Fibroblast of skin of abdomen (primary cell): ENCODE measurements around the gene CFAP157.
"Not testable (repeated sequence)": the region's sequence is repeated elsewhere in the genome, so short reads cannot be mapped to it uniquely, and the experiment has no call there.

Source experiments
- DNase-seq: peaks from one replicate; pipeline ENCODE4 v3.0.0-alpha.2; 2013

The CFAP157 gene

GRCh38 chr9:127735530-127736185 is 28.9 kb downstream of the CFAP157 start:
- DNase-seq = no peak

DNA sequence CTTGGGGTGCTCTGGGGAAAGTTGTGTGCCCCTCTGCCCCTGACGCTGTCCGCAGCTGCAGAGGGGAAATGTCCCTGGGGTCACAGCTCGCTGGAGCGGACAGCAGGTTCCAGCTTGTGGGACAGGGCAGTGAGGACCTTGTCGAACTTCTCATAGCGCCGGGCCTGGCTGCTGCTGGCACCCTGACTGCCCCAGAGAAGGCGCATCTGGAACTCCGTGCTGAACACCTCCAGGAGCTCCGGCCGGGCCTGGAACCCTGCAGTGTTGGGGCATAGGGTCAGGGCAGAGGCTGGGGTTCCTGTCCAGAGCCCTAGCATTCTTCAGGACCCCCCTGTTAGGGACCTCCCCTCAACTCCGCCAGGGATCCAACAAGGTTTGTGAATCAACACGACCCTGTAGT is 31.9 kb downstream of the CFAP157 start:
- no peak for DNase-seq

- DNase-seq = no peak
Measured at GRCh38 chr9:127739614-127740330, 33.0 kb downstream of the CFAP157 start.

DNA sequence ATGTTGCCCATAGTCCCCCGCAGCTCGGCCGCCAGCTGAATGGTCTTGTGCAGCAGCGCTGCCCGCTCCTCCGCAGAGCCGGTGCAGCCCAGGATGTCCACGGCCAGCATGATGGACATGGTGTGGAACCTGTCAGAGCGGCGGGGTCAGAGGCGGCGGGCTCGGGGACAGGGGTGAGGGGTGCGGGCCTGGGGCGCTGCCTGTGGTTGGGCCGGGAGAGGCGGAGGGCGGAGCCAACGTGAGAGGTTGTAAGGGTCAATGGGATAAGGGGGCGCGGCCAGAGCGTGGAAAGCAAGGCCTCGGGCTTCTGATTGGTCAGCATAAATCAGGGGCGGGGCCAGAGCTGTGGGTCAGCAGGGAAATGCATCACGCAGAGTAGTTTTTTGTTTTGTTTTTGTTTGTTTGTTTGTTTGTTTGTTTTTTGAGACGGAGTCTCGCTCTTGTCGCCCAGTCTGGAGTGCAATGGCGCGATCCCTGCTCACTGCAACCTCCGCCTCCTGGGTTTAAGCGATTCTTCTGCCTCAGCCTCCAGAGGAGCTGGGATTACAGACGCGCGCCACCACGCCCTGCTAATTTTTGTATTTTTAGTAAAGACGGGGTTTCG is 35.1 kb downstream of the CFAP157 start:
- DNase-seq = peak; percentile 40

DNA sequence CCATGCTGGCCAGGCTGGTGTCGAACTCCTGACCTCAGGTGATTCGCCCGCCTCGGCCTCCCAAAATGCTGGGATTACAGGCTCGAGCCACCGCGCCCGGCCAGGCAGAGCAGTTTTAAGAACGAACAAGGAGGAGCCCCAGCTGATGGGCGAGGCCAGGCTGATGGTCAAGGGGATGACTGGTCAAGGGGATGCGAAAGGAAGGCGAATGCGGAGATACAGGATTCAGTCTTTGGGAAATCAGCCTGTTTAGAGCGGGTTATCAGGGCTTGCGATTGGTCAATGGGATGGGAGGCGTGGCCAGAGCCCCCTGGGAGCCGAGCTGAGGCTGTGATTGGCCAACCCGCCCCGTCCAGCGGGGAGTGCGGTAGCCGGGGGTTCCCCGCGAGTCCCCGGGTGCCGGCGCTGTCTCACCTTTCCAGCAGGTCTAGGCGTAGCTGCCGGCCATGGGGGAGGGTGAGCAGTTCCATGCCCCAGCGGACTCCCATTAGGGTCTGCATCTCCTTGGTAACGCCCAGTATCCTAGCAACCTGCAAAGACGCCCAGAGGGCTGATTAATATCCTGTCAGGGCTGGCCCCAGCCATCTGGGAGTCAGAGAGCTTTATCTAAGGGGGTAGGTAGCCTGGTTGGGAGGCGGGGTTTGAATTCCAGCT is 35.8 kb downstream of the CFAP157 start:
- DNase-seq = peak; percentile 63

DNA sequence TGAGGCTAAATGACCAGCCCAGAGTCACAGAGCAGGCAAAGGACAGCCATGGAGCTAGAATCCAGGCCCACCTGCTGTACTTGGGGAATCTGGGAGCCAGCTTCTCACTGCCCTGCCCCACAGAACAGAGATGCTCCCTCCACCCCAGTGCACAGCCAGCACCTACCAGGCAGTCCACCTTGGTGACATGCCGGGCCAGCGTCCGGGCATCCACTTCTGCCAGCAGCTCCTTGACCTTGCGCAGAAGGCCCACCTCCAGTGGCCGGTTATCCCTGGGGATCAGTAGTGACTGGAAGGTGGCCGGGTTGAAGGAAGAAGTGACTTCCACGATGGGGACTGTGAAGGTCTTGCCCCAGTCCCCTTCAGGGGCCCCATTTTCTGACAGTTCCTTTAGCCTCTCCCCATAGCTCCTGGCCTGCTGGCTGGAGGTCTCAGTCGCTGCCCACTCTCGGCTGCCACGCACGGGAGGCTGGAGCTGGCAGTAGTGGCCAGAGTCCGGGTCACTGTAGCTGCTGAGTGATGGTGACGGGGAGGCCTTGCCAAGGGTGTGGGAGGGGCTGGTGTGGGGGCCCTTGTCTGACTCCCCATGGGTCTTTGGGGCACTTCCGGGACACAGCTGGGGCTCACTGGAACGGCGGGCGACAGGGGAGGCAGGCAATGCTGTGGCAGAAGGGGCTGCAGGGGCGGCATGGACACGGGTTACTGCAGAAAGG is 37.8 kb downstream of the CFAP157 start:
- DNase-seq = no peak

DNA sequence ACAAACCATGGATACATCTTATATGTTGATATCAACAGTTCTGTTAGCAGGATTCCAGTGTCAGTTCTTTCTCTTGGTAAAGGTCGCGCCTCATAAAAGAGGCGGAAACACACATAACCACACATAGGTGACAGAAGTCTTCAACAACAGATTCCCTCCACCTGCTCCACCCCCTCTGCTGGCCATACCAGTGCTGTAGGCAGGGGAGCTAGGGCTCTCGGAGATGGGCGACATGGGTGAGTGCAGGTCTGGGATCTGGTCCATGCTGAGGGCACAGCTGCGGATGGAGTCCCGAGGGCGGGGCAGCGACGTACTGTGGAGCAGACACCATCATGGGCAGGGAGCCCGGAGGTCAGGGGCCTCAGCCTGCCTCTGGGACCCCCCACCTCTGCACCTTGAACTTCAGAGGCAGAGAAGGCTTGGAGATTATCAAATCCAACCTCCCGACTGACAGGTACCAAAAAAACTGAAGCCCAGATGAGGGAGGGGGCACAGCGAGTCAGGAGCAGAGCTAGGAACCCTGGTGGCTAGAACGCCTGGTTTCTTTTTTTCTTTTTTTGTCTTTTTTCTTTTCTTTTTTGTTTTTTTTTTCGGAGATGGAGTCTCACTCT is 40.3 kb downstream of the CFAP157 start:
- no peak for DNase-seq

GRCh38 chr9:127749090-127749787 is 42.5 kb downstream of the CFAP157 start:
- no peak for DNase-seq

DNA sequence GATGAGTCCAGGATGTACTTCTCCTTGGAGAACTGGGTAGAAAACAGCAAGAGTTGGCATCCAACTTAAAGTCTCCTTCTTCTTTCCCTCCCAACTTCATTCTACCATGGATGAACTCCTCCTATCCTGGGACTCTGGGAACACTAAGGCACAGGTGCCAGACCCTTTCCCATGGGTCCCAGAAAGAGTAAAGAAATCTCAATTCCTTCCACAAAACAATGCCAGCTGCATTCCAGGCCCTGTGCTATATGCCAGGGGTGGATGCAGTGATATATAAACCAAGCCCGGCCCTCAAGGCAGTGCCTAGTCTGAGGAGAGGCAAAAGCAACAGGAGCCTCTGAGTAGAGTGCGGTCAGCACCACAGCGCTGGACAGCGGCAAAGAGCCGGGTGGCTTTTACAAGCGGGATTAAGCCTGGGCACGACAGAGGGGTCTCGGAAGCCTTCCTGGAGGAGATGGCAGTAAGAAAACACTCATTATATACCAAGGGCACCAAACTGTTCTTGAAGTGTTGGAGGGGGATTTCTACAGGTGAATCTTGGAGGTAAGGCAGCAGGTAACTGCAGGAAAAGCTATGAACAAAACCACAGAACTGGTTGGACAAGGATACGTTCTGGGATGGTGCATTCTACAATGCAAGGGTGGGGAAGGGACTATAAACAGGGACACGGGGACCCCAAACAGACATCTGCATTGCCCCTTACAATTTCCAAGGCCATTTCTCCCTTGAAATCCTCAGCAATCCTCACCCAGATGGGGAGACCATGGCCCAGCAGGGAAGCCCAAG is 44.7 kb downstream of the CFAP157 start:
- DNase-seq = no peak

DNA sequence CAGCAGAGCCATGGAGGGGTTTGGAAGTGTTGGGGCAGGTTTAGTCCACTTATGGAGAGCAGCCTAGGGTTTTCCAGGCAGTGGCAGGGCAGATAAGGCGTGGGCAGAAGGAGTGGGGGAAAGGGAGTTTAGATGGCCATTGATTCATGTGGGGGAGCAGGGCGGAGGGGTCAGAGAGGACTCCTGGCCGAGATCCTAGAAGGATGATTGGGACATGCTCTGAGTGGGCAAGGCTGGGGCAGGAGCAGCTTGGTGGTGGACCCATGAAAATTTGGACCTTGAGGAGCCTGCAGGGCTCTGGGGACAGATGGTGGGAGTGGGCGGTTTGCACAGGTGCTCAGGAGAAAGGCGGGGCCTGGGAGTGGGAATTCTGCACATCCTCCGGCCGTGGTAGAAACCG is 46.4 kb downstream of the CFAP157 start:
- DNase-seq = no peak

DNA sequence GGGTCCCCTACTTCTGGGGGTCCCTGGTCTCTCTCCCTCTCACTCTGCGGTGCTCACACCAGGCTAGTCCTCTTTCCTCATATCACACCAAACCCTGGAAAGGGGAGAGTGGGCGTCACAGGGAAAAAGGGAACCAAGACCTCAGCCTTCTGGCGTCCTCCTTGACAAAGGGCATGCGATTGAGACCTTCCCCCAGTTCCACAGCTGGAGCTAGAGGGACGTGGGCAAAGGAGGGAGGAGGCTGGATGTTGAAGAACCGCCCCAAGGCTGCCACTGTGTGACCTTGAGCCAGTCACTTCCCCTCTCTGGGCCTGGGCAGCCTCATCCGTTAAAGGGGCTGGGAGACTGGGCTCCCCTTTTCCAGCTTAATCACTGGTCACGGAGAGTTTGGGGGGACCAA is 46.8 kb downstream of the CFAP157 start:
- DNase-seq = no peak

DNA sequence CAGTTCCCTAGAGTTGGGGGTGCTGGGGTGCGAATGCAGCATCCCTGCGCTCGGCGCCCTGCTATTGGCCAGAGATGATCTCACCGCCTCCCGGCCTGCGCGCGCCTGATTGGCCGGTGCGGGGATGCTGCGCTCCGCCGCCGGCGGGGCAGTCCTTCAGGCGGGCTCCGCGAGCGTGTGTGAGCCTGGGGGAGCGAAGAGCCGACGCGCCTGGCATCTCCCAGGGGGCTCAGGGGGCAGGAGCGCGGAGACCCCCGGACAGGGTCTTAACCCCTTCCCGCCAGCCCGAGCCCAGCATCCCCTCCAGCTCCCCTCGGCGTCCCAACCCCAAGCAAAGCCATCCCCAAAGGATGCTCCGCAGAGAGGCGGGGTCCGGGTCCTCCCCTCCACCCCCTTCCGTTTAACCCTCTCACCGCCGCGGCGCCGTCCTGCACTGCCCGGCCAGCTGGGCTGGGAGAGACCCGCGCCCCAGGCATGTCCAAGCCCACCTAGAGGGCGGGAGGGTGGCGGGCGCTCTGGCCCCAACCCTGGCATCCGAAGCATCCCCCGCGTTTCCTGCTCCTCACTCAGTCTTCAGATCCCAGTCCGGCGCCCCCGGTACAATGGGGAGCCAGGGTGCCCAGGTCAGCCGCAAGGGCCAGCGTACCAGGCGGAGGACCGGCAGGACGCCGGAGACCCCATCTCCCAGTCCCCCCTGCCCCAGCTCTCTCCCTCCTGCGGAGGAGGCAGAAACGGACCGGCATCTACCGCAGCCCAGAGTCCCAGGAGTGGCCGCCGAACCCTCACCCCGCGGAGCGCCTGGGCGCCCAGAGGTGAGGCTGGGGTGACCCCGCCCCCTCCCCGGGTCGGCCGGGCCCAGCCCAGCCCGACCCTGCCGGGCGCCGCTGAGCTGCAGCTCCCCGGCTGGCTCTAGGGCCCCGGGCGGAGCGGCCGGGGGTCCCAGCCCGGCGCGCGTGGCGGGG is 47.6 kb downstream of the CFAP157 start:
- no peak for DNase-seq

DNA sequence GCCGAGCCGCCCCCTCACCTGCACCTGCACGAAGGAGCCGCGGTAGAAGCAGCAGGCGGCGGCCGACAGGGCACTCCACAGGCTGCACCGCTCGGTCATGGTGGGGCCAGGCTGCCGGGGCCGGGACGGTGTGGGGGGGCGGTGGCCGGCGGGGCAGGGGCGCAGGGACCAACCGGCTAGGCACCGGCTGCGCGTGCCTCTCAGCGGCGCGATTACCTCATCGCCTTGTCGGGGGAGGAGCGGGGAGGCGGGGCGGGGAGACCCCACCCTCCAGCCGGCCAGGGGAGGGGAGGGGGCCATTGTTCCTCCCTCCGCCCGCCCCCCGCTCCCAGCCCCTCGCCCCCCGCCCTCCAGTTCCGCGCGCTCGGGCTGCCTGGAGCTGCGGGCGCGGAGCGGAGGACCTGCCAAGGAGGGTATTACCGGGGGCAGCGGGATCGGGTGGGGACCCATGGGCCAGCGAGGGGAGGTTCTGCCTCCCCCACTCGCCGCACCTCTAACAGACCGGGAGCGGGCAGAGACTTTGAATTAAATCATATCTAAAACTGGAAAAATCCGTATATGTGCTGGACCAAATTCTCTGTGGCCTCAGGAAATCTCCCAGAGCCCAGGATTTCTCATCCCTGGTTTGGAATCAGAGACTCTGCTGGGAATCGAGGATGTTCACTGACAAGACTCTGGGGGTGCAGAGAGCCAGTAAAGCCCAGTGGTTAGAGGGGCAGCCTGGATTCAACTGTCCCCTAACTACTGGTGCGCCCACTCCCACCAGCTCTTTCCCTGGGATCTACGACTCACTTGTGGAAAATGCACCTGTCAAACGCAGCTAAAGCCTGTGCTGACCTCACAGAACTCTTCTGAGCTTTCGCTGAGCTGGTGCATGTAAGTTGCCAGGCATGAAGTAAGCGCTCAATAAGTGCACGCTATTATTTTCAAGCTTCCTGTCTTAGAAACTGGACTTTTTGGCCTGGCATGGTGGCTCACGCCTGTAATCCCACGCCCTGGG is 48.6 kb downstream of the CFAP157 start:
- no peak for DNase-seq

GRCh38 chr9:127756233-127756632 is 49.4 kb downstream of the CFAP157 start:
- no peak for DNase-seq

DNA sequence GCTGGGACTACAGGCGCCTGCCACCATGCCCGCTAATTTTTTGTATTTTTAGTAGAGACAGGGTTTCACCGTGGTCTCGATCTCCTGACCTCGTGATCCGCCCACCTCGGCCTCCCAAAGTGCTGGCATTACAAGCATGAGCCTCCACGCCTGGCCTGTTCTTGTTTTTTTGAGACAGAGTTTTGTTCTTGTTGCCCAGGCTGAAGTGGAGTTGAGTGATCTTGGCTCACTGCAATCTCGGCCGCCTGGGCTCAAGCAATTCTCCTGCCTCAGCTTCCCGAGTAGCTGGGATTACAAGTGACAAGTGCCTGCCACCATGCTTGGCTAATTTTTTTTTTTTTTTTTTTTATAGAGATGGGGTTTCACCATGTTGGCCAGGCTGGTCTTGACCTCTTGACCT is 50.0 kb downstream of the CFAP157 start:
- not testable (repeated sequence) for DNase-seq

DNA sequence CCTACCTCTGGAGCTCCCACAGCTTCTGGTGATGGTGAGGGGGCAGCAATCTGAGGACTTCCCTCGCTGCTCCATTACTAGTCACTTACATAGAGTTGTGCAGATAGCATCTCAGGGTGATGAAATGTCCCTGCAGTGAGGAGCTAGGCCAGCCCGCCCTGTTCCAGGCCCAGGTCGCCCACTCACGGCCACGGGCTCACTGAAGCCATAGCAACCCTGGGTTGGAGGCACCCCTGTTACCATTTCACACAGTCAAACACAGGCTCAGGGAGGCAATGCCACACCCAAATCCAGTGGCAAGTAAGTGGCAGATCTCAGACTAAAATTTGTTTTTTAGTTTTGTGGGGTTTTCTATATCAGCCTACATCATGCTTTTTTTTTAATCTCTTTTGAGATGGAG is 52.1 kb downstream of the CFAP157 start:
- no peak for DNase-seq

- DNase-seq = no peak
Measured at GRCh38 chr9:127761061-127761460, 54.3 kb downstream of the CFAP157 start.

DNA sequence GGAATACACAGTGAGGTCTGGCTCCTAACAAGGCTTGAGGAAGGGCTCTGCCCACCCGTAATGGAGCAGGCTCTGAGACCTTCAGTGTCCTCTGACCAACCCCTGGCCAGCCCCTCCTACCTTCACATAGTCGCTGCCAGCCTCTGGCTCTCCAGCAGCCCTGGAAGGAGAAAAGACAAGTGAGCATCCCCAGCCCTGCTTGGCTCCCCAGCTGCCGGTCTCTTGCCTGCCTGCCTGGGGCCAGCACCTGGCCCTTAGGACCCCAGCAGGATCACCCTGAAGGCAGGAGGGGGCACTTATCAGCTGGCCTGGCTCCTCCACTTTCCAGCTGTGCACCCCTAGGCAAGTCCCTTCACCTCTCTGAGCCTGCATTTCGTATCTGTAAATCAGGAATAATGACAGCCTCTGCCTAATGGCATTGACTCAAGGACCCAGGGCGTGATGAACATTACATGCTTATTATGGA is 54.7 kb downstream of the CFAP157 start:
- no peak for DNase-seq
